Measurements from ENCODE around the gene AADACL2.

The AADACL2 gene

DNA sequence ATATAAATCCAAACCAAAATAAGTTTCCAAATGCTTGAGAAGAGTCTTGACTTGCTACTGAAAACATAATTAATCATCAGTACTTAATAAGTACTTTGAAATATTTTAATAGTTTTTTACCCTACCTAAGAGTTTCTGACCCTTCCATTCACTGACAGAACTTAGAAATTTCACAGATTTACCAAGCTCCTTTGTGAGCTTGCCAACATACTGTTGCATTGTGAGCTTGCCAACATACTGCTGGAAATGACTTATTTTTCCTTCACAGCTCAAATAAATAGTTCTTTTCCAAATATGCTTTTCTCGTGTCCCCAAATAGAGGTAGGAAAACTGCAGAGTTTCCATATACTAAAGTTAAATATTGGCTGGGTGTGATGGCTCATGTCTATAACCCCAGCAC is 70.5 kb downstream of the AADACL2 start:
- no peak for DNase-seq (ENCODE audit: low read depth in 2 of 2)

DNA sequence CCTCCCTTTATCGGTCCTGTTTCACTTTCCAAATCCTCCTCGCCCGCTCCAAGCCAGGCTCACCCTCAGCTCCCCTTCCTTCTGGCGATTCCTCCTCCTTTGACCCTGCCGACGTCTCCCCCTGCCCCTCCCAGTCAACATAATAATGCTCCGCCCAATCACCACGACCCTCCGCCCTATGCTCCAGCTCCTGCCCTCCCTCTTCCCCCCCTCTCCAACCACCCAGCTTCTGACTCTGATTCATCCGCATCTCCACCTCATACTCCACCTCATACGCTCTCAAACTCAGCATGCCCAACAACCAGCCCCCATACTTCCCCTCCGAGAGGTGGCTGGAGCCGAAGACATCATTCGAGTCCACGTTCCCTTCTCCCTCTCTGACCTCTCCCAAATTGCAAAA is 73.1 kb downstream of the AADACL2 start:
- DNase-seq (ENCODE audit: low read depth in 2 of 2) = no peak

Measured in stimulated activated CD8-positive, alpha-beta memory T cell treated with anti-CD3 and anti-CD28 coated beads, Interleukin-15, amount 100 ng/mL, for 48 hours (primary cell).